ENCODE data around the gene DNM3.

The DNM3 gene

DNA sequence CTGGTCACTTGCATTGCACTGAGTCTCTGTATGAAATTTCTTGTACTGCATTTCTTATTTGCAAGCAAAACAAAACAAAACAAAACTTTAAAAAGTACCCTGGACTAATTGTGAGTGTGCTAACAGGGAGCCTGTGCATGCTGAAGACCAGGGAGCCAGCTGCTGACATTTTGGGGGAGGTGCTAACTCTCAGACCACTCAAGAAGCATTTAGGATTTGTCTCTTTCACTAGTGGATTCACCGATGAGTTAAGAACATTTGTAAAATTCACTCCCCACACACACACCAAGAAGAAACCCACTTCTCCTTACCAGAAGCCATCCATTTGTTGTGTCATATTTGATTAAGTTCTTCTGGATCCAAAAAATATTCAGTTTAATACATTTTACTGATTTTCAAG is 483.5 kb downstream of the DNM3 start:
- DNase-seq (ENCODE audit: low read depth) = no peak
- TF ChIP-seq, protein P1, sequence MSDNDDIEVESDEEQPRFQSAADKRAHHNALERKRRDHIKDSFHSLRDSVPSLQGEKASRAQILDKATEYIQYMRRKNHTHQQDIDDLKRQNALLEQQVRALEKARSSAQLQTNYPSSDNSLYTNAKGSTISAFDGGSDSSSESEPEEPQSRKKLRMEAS (IDR thresholded peaks at IDR 0.05; ENCODE audit: low read depth, low read length) = no peak
- no peak for TF ChIP-seq MYC (IDR thresholded peaks at IDR 0.05; ENCODE audit: low read depth, low read length)
- no peak for TF ChIP-seq POLR2A (IDR thresholded peaks at IDR 0.05; ENCODE audit: extremely low read depth, insufficient read length)
- TF ChIP-seq, protein P2, sequence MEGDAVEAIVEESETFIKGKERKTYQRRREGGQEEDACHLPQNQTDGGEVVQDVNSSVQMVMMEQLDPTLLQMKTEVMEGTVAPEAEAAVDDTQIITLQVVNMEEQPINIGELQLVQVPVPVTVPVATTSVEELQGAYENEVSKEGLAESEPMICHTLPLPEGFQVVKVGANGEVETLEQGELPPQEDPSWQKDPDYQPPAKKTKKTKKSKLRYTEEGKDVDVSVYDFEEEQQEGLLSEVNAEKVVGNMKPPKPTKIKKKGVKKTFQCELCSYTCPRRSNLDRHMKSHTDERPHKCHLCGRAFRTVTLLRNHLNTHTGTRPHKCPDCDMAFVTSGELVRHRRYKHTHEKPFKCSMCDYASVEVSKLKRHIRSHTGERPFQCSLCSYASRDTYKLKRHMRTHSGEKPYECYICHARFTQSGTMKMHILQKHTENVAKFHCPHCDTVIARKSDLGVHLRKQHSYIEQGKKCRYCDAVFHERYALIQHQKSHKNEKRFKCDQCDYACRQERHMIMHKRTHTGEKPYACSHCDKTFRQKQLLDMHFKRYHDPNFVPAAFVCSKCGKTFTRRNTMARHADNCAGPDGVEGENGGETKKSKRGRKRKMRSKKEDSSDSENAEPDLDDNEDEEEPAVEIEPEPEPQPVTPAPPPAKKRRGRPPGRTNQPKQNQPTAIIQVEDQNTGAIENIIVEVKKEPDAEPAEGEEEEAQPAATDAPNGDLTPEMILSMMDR (IDR thresholded peaks at IDR 0.05; ENCODE audit: low read depth, low read length) = no peak
- H3K4me3 ChIP-seq (ENCODE audit: low read depth, low read length) = no peak overlapping the region

DNA sequence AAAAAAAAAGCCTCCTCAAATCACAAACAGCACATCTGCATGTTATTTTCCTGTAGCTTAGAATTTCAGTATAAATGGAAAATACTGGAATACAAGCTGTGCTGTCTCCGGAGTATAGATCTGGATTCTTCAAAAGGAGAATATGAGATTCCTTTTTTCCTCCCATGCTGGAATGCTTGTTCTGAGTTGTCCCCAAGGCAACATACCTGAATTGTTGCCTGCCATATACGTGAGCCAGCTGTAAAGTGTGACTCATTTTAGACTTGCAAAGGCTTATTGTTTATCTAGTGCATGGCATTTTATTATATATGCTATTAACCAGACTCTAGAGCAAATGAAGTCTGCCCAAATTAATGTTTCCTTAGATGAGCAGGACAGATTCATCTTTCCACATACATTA is 484.2 kb downstream of the DNM3 start:
- H3K4me3 ChIP-seq (ENCODE audit: low read depth, low read length) = no peak overlapping the region
- no peak for TF ChIP-seq MYC (IDR thresholded peaks at IDR 0.05; ENCODE audit: low read depth, low read length)
- no peak for TF ChIP-seq POLR2A (IDR thresholded peaks at IDR 0.05; ENCODE audit: extremely low read depth, insufficient read length)
- TF ChIP-seq, protein P2 (IDR thresholded peaks at IDR 0.05; ENCODE audit: low read depth, low read length) = no peak
- TF ChIP-seq, protein P1 (IDR thresholded peaks at IDR 0.05; ENCODE audit: low read depth, low read length) = no peak
- DNase-seq (ENCODE audit: low read depth) = no peak

DNA sequence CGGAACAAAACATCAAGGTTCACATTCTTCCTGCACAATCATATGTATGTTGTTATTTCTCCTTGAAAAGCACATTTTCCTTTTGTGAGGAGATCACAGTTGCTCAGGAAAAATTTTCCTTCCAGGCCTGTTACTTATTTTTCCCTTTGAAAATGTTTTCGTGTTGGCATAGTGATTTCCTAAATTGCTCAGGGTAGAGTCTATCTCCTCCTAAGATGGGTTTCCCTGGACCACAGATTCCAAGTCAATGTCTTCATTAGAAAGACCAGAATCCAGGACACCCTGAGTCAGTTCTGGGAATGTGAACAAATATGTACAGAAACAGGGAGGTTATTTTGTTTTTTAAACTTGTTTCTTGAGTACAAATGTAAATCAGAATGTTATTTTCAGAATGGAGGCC is 484.8 kb downstream of the DNM3 start:
- no peak for DNase-seq (ENCODE audit: low read depth)
- H3K4me3 ChIP-seq (ENCODE audit: low read depth, low read length) = no peak overlapping the region
- TF ChIP-seq MYC (IDR thresholded peaks at IDR 0.05; ENCODE audit: low read depth, low read length) (no peak), POLR2A (IDR thresholded peaks at IDR 0.05; ENCODE audit: extremely low read depth, insufficient read length) (no peak)
- TF ChIP-seq, protein P1 (IDR thresholded peaks at IDR 0.05; ENCODE audit: low read depth, low read length) = no peak
- TF ChIP-seq, protein P2 (IDR thresholded peaks at IDR 0.05; ENCODE audit: low read depth, low read length) = no peak

DNA sequence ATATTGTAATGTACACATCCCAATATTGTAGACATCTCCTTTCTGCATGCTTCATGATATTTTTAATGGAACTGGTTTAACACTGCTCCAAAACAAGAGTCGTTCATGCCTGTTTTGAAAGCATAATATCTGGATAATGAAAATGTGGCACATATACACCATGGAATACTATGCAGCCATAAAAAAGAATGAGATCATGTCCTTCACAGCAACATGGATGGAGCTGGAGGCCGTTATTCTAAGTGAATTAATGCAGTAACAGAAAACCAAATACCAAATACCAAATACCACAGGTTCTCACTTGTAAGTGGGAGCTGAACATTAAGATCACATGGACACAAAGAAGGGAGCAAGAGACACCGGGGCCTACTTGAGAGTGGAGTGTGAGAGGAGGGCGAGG is 487.0 kb downstream of the DNM3 start:
- DNase-seq (ENCODE audit: low read depth) = no peak
- TF ChIP-seq MYC (IDR thresholded peaks at IDR 0.05; ENCODE audit: low read depth, low read length) = no peak
- no peak for TF ChIP-seq POLR2A (IDR thresholded peaks at IDR 0.05; ENCODE audit: extremely low read depth, insufficient read length)
- TF ChIP-seq, protein P1 (IDR thresholded peaks at IDR 0.05; ENCODE audit: low read depth, low read length) = no peak
- TF ChIP-seq, protein P2 (IDR thresholded peaks at IDR 0.05; ENCODE audit: low read depth, low read length) = no peak
- H3K4me3 ChIP-seq (ENCODE audit: low read depth, low read length) = no peak overlapping the region

DNA sequence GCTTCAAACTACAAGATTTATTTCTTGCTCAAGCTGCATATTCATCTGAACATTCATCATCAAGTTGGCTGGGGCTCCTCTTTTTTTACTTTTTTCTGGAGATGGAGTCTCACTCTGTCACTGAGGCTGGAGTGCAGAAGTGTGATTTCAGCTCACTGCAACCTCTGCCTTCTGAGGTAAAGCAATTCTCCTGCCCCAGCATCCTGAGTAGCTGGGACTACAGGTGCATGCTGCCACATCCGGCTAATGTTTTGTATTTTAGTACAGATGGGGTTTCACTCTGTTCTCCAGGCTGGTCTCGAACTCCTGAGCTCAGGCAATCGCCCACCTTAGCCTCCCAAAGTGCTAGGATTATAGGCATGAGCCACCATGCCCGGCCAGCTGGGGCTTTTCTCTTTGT is 490.9 kb downstream of the DNM3 start:
- TF ChIP-seq, protein P2 (IDR thresholded peaks at IDR 0.05; ENCODE audit: low read depth, low read length) = no peak
- no peak for TF ChIP-seq MYC (IDR thresholded peaks at IDR 0.05; ENCODE audit: low read depth, low read length)
- no peak for DNase-seq (ENCODE audit: low read depth)
- no peak overlapping the region for H3K4me3 ChIP-seq (ENCODE audit: low read depth, low read length)

DNA sequence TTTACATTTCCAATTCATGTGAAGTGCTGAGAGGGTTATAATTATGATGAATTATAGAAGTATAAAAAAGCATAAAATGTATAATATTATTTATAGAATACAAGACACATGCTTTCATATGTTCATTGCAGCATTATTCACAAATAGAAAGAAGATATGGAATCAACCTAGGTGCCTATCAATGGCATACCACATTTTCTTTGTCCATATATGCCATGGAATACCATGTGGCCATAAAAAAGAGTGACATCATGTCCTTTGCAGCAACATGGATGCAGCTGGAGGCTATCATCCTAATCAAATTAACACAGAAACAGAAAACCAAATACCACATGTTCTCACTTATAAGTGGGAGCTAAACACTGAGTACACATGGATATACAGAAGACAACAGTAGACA is 494.1 kb downstream of the DNM3 start:
- TF ChIP-seq MYC (IDR thresholded peaks at IDR 0.05; ENCODE audit: low read depth, low read length) = no peak
- no peak for TF ChIP-seq POLR2A (IDR thresholded peaks at IDR 0.05; ENCODE audit: extremely low read depth, insufficient read length)
- TF ChIP-seq, protein P2 (IDR thresholded peaks at IDR 0.05; ENCODE audit: low read depth, low read length) = no peak
- TF ChIP-seq, protein P1 (IDR thresholded peaks at IDR 0.05; ENCODE audit: low read depth, low read length) = no peak
- no peak for DNase-seq (ENCODE audit: low read depth)
- H3K4me3 ChIP-seq (ENCODE audit: low read depth, low read length) = no peak overlapping the region
